BJ (cell line): Measurements from ENCODE around the gene ARHGAP33. TPM values are rescaled to one million over a fixed set of nuclear protein-coding genes. Genes with fewer than 3 reads are reported as not detected.

Experiments
- CTCF ChIA-PET: fragments of 350-600 bp; formaldehyde crosslinking; extraction: SDS; loops from one replicate; lab custom pipeline; 2021; ENCODE audit warnings: antibody characterized with exemption, inconsistent platforms; lab: Yijun Ruan, JAX
- POLR2A ChIA-PET: fragments of 300-600 bp; sonication (Branson Sonifier 250); formaldehyde crosslinking; extraction: SDS; loops from one replicate; lab custom pipeline; 2021; ENCODE audit warnings: antibody characterized with exemption; lab: Charles Lee
- DNase-seq: peaks from one replicate; pipeline ENCODE4 v3.0.0-alpha.2; 2011; ENCODE audit warnings: low read depth
- H3K27me3 ChIP-seq: 2 replicates; pipeline ENCODE4 v1.6.0; 2011; ENCODE audit warnings: low read length; ENCODE audit not compliant: control insufficient read depth, insufficient read depth
- H3K36me3 ChIP-seq: 2 replicates; pipeline ENCODE4 v1.5.1; 2011; ENCODE audit warnings: low read length; ENCODE audit not compliant: control insufficient read depth, insufficient read depth
- H3K4me3 ChIP-seq: 2 replicates; pipeline ENCODE4 v1.5.1; 2011; ENCODE audit warnings: low read depth, mild to moderate bottlenecking, control low read depth, low read length
- CTCF ChIP-seq: IDR thresholded peaks from 2 replicates; pipeline ENCODE4 v1.5.1; 2011; ENCODE audit warnings: low read depth, mild to moderate bottlenecking, control low read depth, inconsistent platforms, low read length, moderate library complexity; ENCODE audit not compliant: insufficient read depth
- polyA plus RNA-seq: library from polyadenylated mRNA; depleted of rRNA; stranded (reverse); fragments of >200 nt; gene quantifications from 2 replicates; pipeline ENCODE4 v1.2.3, GENCODE V29; 2011

Gene ARHGAP33
- polyA plus RNA-seq, 1 experiment = 3.6 TPM

GRCh38 chr19:35729763-35730162 lies 45.6 kb upstream of the ARHGAP33 start:
- H3K36me3 ChIP-seq = peaks cover 71% of the 10 kb centered on the region
- no peak for DNase-seq
- ChIA-PET CTCF (no interaction called here), POLR2A (no interaction called here)
- H3K27me3 ChIP-seq = no peaks in the 10 kb centered on the region
- TF ChIP-seq CTCF = no peak
- H3K4me3 ChIP-seq = no peak overlapping the region

DNA sequence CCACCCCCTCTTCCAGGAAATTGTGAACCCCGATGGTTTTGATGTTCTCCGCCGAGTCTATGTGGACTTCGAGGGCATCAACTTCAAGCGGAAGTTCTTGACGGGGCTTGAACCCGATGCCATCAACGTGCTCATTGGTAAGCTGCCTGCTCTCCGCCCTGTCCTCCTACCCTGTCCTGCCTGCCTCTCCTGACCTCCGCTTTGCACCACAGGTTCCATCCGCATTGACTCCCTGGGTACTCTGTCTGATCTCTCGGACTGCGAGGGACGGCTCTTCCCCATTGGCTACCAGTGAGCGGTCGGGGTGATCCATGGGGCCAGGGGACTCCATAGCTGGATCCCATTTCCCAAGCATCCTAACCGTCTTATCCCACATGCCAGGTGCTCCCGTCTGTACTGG lies 45.0 kb upstream of the ARHGAP33 start:
- ChIA-PET CTCF (interaction anchor here (0.6 kb wide), 1 partner anchor 213 kb away, joined by 3 read pairs; no protein-coding TSS in a partner anchor), POLR2A (no interaction called here)
- no peaks in the 10 kb centered on the region for H3K27me3 ChIP-seq
- DNase-seq = no peak
- no peak for TF ChIP-seq CTCF
- H3K36me3 ChIP-seq = peaks cover 71% of the 10 kb centered on the region
- no peak overlapping the region for H3K4me3 ChIP-seq

DNA sequence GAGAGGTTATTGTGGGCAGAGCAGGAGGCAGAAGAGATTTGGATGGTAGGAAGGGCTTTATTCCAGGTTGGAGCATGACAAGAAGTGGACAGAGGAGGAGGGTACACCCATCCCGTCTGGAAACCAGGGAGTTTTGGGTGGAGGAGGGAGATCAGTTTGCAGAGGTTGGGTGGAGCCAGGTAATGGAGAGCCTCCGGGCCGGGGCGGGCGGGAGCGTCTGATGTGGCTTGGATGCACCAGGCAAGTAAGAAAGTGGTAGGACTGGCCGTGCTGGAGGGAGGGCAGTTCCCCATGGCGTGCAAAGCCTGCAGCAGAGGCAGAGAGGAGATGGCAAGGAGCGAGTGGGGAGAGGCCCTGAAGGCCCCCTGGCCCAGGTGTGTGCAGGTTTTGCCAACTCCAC lies 44.0 kb upstream of the ARHGAP33 start:
- H3K36me3 ChIP-seq = peaks cover 66% of the 10 kb centered on the region
- ChIA-PET CTCF (interaction anchor here (1.2 kb wide), 1 partner anchor 9 kb away, joined by 3 read pairs; no protein-coding TSS in a partner anchor), POLR2A (no interaction called here)
- no peak for TF ChIP-seq CTCF
- no peak overlapping the region for H3K4me3 ChIP-seq
- DNase-seq = no peak
- H3K27me3 ChIP-seq = no peaks in the 10 kb centered on the region

DNA sequence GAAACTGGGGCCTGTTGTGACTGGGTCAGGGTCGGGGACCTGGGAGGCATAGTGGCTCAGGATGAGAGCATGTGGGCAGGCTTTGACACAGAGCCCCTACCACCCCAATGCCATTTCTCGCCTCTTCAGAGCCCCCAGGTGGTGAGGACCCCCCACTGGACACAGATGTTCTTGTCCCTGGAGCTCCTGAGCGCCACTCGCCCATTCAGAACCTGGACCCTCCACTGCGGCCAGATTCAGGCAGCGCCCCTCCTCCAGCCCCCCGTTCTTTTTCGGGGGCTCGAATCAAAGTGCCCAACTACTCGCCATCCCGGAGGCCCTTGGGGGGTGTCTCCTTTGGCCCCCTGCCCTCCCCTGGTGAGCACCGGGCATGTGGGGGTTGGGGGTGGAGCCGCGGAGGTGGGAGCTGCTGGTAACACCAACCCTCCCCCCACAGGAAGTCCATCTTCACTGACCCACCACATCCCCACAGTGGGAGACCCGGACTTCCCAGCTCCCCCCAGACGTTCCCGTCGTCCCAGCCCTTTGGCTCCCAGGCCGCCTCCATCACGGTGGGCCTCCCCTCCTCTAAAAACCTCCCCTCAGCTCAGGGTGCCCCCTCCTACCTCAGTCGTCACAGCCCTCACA lies 43.5 kb upstream of the ARHGAP33 start:
- ChIA-PET CTCF (interaction anchor here (1.2 kb wide), 1 partner anchor 9 kb away, joined by 3 read pairs; no protein-coding TSS in a partner anchor), POLR2A (no interaction called here)
- Histone ChIP-seq H3K36me3 (peaks cover 68% of the 10 kb centered on the region), H3K4me3 (no peak overlapping the region), H3K27me3 (no peaks in the 10 kb centered on the region)
- TF ChIP-seq CTCF = no peak
- no peak for DNase-seq

- POLR2A ChIA-PET = no interaction called here
- CTCF ChIA-PET = interaction anchor here (1.2 kb wide), 1 partner anchor 8 kb away, joined by 3 read pairs; no protein-coding TSS in a partner anchor
- TF ChIP-seq CTCF = no peak
- DNase-seq = no peak
- no peaks in the 10 kb centered on the region for H3K27me3 ChIP-seq
- H3K4me3 ChIP-seq = no peak overlapping the region
- peaks cover 66% of the 10 kb centered on the region for H3K36me3 ChIP-seq
These were observed 42.7 kb upstream of the ARHGAP33 start for GRCh38 chr19:35732540-35733179.
